ENCODE measurements around the gene DARS1.

DNA sequence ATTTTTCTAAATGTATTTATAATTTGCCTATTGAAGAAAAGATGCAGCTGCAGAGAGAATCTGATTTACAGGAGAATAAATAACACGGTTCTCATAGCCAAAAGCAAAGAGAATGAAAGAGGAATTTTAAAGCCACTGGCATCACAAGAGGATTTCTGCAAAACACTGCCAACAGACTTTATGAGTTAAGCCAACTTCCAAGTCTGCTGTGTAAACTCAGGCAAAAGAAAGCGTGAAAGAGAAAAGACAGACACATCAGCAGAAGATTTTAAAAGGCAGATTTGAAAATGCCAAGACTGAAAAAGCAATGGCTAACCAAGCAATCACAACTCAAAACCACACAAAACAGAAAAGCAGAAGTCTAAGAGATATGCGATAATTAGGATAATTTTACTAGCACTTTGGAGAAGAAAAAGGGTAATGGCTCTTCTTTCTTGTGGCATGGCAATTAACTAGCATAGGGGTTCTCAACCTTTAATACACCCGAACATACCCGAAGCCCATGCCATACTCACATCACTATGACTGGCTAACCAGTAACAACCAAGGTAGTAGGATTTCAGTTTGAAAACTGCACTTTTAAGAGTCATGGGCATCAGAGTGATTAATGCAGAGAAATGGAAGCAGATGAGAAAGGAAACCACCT, 4.9 kb downstream of the DARS1 start:
- TF ChIP-seq, protein P1, sequence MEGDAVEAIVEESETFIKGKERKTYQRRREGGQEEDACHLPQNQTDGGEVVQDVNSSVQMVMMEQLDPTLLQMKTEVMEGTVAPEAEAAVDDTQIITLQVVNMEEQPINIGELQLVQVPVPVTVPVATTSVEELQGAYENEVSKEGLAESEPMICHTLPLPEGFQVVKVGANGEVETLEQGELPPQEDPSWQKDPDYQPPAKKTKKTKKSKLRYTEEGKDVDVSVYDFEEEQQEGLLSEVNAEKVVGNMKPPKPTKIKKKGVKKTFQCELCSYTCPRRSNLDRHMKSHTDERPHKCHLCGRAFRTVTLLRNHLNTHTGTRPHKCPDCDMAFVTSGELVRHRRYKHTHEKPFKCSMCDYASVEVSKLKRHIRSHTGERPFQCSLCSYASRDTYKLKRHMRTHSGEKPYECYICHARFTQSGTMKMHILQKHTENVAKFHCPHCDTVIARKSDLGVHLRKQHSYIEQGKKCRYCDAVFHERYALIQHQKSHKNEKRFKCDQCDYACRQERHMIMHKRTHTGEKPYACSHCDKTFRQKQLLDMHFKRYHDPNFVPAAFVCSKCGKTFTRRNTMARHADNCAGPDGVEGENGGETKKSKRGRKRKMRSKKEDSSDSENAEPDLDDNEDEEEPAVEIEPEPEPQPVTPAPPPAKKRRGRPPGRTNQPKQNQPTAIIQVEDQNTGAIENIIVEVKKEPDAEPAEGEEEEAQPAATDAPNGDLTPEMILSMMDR (IDR thresholded peaks at IDR 0.05), result no peak
- no peak for TF ChIP-seq POLR2A (IDR thresholded peaks at IDR 0.05)

Data from right lobe of liver (tissue), 4 donors.